ENCODE data around the gene PSMA5.

The PSMA5 gene

DNA sequence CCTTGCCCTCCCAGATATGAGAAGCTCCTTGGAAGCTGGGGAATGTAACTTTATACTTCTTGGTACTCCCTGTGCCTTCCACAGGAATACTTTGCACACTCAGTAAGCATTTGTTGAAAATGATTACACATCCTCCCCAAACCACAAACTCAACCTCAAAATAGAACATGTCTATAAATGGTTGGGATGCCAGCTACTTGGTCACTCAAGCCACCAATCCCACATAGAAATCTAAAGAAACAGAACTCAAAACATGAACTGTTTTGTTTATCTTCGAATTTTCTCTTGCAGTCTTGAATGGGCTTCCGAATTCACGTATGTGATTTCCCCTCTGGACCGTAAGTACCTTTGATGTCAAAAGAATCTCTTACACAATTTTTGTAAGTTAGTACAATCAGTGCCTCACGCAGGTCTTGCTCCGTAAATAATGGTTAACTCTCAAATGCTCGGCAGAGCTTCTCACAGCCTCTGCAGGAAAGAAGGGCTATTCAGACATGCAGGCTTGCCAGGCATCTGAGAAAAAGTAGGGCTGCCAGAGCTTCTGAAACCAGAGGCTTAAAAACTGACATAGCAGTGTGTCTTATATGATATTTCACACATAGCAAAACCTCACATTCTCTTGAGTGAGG lies 55.4 kb downstream of the PSMA5 start:
- DNase-seq = no peak

DNA sequence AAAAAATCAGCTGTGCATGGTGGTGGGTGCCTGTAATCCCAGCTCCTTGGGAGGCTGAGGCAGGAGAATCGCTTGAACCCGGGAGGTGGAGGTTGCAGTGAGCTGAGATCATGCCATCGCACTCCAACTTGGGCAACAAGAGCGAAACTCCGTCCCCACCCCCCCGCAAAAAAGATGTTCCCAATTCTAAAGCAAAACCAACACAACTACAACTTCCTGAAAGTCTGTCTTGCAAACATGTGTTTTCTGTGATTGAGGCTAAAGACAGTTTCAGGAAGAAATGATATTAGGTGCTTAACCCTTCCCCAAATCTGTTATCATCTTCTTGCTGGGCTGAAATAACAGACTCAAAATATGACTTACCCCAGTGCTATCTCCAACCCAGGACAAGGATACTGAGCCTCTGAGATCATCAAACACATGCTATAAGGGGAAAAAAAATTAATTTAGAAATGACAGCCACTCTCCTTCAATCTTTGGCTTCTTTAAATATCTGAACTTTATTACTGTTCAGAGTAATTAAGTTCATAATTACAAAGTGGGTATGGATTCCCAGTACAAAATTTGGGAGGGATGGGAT lies 57.0 kb downstream of the PSMA5 start:
- peak in 1 of 51 donors; percentile 22 for DNase-seq

GRCh38 chr1:109368464-109368863 lies 57.8 kb downstream of the PSMA5 start:
- no peak for DNase-seq

DNA sequence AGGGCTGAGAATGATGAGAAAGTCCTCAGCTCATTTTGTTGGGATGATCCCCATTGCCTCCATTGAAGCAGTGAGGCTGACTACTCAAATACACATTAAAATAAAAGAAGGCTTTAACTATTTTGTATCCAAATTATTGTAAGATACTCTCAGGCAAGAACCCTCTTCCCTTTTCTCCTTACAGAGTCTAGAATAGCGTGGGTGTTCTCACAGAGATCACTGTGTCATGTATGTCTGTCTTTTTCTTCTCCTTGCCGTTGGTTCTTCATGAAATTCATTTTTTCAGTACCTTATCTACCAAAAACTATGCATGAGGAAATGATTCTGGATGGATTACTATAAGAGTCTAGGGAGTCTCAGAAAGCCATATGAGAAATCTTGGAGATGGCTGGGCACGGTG lies 58.6 kb downstream of the PSMA5 start:
- no peak for DNase-seq

DNA sequence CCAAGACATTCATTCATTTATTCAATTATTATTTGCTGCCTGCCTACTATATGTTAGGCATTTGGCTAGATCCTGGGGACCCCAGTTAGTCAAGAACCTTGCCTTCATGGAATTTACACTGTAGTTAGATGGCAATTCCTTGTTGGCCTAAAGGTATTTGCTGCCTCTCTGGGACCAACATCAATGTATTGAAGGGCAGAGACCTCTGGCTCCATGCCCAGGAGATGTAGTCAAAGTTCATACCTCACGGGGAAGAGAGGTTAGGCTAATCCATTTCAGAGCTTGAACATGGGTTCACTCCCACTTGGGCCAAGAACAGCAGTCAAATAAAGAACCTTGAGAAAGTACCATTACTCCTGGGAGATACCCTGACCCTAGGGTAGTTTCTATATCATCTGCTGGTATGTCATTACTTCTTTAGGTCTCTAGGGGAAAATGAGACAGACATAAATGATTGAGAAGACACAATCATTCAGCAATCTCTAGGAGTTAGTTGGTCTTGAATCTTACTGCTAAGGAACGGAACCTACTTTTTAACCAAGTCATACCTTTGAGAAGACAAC lies 60.5 kb downstream of the PSMA5 start:
- DNase-seq = no peak

DNA sequence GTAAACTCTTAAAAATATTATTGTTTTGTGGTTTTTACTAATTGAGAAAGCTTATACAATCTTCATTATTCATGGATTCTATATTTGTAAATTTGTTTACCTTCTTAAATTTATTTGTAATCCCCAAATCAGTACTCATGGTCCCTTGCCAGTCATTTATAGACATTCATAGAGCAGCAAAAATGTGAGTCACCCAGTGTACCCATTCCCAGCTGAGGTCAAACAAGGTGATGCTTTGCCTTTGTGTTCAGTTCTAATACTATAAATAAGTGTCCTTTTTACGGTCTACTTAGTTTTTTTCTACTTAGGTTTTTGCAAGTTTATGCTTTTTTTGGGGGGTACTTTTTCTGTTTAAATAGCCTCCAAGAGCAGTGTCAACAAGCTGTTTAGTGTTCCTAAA lies 64.6 kb downstream of the PSMA5 start:
- no peak for DNase-seq

- no peak for DNase-seq
Measured at GRCh38 chr1:109361069-109361468, 65.2 kb downstream of the PSMA5 start.

GRCh38 chr1:109357616-109358015 lies 68.6 kb downstream of the PSMA5 start:
- DNase-seq = no peak

DNA sequence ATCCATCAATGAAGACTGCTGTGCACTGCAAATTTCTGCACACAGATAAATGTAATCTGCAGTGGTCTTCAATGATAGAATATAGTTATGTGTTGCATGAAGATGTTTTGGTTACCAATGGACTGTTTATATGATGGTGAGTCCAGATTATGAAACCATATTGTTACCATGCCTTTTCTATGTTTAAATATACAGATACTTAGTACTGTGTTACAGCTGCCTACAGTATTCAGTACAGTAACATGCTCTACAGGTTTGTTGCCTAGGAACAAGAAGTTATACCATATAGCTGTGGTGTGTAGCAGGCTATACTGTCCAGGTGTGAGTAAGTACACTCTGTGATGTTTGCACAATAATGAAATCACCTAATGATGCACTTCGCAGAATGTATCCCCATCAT lies 69.3 kb downstream of the PSMA5 start:
- no peak for DNase-seq

DNA sequence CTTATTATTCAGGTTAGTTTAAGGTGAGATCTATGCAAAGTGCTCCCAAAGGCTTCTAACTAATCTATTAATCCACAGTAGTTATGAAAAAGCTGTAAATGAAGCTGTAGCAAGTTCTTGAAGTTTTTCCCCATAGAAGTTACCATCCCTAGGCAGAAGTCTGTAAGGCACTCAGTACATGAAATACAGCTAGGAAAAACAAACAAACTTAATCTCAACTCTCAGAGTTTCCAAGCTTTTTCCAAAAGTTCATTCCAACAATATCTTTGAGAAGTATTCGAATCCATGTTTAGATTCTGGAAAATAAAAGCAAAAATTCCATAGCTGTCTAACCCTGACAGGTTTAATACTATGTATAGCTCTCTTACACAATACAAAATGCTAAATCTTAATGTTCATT lies 69.7 kb downstream of the PSMA5 start:
- no peak for DNase-seq

DNA sequence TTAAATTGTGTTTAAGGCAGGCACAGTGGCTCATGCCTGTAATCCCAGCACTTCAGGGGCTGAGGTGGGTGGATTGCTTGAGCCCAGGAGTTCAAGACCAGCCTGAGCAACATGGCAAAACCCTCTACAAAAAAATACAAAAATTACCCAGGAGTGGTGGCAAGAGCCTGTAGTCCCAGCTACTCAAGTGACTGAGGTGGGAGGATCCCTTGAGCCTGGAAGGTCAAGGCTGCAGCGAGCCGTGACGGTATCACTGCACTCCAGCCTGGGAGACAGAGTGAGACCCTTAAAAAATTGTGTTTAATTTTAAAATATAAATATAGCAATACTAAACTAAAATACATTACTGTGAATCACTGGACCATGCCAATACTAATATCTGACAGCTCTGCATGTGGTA lies 71.3 kb downstream of the PSMA5 start:
- no peak for DNase-seq

- no peak for DNase-seq
Measured at GRCh38 chr1:109351457-109351856, 74.8 kb downstream of the PSMA5 start.

- no peak for DNase-seq
Measured at GRCh38 chr1:109350655-109351054, 75.6 kb downstream of the PSMA5 start.

DNA sequence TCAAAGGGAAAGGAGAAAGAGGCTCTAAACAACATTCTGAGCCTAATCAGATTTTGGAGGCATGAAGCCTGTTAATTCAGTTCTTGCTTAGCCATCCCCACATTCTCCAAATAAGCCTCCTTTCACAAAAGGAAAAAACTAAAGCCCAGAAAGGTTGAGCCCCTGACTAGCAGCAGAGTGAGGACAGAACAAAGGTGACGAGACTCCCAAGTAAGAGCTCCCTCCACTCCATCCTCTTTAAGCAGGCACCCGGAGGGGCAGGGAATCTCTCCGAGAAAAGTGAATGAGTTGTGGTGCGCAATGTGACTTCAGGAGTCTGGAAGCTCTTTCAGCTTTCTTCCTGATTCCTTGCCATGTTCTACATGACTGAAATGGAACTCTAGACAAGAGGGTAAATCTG lies 76.1 kb downstream of the PSMA5 start:
- DNase-seq = no peak

All from hypothalamus (tissue), 51 donors.